NCI-H345 treated with DMSO at 0.1 percent for 48 hours (cell line): ENCODE results near the gene PPFIBP2.

Experiments used
- DNase-seq: peaks from one replicate; lab custom pipeline; 2025; ENCODE audit not compliant: unreplicated experiment; lab: John Stamatoyannopoulos, UW

Gene PPFIBP2

GRCh38 chr11:7595016-7595866 lies 81.4 kb downstream of the PPFIBP2 start:
- DNase-seq: peak; percentile 45

DNA sequence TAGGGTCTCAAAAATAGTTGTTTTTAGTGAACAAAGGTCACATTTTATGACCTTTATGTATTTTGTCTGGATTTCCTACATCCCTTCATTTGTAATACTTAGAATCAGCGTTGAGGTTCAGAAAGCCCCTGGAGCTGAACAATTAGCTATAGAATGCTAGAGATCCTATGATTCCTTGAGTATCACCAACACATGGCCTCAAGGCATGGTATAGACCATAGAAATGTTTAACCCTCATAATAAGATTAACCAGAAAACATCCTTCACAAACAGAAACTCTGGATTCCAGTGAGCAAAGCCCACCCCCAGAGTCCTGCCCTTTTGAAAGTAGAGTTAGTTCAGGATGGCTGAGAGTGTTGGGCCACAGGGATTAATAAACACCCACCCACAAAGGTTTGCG lies 82.2 kb downstream of the PPFIBP2 start:
- DNase-seq: no peak

DNA sequence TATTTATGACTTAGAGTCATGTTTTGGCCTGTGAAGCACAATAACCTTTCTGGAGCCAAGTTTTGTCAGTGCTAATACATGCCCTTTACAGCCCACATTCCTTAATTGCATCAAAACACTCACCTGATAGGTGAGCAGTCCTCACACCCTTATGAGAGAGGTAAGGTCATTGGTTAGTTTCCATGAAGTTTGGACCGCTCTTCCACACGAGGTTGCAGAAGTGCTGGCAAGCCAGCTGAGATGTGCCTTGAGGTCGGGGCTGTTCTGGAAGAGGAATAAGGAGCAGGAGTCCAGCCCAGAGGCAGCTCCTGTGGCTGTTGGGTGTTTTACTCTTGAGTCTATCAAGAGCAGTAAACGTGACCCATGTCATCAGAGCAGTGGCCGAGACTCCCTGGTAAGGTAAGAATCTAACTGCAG lies 83.2 kb downstream of the PPFIBP2 start:
- no peak for DNase-seq

DNA sequence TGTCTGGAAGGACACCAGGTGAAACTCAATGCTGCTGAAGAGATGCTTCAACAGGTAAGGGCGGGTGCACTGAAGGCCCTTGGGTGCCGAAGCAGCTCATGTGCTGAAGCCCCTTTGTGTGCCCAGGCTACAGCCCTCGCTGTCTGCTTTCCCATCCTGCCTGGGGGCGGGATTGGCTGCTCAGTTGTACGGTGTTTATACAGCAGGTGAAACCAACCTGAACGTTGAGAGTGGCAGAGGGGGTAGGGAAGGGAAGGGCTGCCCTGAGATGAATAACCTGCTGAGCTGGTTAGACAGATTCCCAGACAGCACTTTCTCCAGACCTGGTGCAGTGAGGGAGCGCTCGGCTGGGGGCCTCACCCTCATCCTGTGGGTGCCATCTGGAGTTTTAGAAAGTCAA lies 83.8 kb downstream of the PPFIBP2 start:
- peak; percentile 94 for DNase-seq

DNA sequence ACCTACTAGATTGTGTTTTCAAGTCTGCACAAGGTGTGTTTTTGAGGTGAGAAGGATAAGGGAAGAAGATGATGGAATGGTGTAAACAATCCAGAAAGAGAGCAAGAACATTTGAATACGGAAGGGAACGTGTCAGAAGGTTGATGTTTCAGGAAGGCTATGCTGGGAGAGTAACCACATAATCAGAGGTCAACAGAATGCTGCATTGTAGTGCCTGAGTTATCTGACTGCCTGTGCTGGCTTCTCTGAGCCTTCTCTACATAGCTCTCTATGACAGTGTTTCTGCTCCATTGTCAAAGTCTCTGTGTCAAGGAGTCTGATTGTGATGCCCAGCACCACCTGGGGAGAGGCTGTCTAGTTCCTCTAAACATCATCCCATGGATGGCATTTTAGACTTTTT lies 85.4 kb downstream of the PPFIBP2 start:
- DNase-seq: no peak

DNA sequence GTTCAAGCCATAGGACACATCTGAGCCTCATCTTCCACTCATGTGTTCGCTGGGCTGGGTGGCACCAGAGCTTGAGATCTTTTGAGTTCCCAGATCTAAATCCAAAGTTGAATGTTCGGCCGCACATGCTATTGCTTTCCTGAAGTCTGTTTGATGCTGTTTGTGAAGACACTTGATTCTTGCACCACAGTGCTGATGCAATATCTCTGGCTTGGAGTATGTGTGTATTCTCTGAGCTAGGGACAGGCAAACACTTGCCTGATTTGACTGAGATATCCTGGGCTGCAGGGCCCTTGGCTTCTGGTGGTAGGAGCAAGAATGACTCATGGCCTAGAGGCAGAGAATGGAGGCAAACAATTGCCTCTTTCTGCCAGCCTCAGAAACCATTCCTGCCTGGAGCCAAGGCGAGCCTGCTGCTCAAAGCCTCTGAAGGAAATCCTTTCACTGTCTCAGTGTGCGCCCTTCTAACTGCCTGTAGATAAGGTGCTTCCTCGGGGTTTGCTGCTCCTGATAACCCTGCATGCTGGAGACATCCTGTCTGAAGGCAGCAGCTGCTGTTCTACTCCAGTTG lies 86.5 kb downstream of the PPFIBP2 start:
- DNase-seq: no peak

- DNase-seq: no peak
Observed at GRCh38 chr11:7603031-7603781, 89.4 kb downstream of the PPFIBP2 start.

GRCh38 chr11:7604331-7604955 lies 90.6 kb downstream of the PPFIBP2 start:
- DNase-seq: no peak

GRCh38 chr11:7605186-7605943 lies 91.6 kb downstream of the PPFIBP2 start:
- no peak for DNase-seq

DNA sequence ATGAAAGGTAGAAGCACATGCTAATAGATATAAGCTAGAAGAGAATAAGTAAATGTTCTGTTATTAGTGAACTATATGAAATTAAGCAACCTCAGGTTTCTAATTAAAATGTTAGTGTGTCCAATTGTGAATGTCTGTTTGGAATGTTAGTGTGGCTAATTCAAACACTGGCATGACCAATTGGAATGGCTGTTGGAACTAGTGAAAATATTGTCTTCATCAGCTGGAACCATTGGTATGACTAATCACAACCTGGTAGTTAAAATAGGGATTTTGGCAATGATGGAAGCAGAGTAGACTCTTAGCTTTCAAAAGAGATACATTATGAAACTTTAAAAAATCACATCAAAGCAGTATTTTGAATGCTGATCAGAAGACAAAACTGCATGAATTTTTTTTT lies 92.7 kb downstream of the PPFIBP2 start:
- DNase-seq: no peak

GRCh38 chr11:7609015-7609414 lies 95.2 kb downstream of the PPFIBP2 start:
- no peak for DNase-seq

DNA sequence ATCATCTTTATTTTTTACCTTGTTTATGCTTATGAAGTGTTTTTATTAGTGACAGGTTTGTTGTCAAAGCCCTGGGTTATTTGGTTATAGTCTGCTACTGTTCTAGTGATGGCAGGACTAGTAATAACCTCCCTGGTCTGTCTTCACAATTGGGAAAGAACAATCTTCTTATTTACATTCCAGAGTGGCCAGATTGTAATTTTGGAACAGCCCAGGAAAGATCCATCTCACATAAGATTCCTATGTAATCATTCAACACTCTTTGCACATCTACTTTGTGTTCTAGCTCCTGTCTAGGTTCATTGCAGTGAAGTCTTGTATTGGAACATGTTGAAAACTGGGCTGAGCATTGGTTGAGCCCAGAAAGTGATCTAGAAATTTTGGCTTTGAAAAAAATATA lies 95.7 kb downstream of the PPFIBP2 start:
- DNase-seq: no peak

GRCh38 chr11:7610393-7610792 lies 96.6 kb downstream of the PPFIBP2 start:
- DNase-seq: no peak

GRCh38 chr11:7611411-7611810 lies 97.6 kb downstream of the PPFIBP2 start:
- no peak for DNase-seq

GRCh38 chr11:7612056-7612660 lies 98.4 kb downstream of the PPFIBP2 start:
- no peak for DNase-seq

GRCh38 chr11:7612661-7613393 lies 99.0 kb downstream of the PPFIBP2 start:
- DNase-seq: no peak

GRCh38 chr11:7613394-7613720 lies 99.6 kb downstream of the PPFIBP2 start:
- DNase-seq: no peak

- DNase-seq: no peak
Observed at GRCh38 chr11:7614656-7615055, 100.9 kb downstream of the PPFIBP2 start.

DNA sequence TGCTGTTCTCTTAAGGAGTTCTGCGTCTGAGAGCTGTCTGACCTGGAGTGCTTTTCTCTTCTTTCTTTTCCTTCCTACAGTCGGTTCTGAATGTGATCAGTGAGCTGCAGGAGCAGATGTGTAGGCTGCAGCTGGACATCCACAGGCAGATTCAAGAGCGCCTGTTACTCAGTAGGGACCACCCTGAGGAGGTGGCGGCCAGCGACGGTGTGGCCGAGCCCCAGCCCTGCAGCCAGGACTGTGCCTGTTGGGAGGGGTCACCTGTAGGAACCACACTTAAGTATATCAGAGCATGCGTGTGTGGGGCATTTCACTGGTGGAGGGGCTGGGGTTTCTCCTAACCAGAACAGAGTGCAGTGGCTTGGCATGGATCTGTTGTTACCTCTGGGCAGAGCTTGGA lies 103.2 kb downstream of the PPFIBP2 start:
- DNase-seq: no peak

DNA sequence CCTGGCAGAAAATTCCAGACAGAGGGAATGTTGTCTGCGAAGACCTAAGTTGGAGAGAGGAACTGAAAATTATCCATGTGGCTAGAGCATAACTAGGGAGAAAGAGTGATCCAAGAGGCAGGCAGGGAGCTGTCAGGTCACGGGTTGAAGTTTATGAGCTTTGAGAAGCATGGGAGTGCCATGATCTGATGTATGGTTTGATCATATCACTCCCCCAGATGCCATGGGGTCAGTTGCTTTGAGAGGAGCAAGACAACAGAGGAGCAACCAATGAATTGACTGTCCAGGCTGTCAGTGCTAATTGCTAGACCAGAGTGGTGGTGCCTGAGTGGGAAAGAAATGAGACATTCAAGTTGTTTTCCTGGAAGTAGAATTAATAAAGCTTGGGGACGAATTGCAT lies 105.5 kb downstream of the PPFIBP2 start:
- DNase-seq: no peak
